Muscle of back (tissue), 11 donors: ENCODE results near the gene ABHD2. TPM values are rescaled to one million over a fixed set of nuclear protein-coding genes. Genes with fewer than 3 reads are reported as not detected.

Experiments
- DNase-seq, 3 donors: peaks; one replicate each; pipeline versions ENCODE4 v3.0.0 to v3.0.0-alpha.2; 2013
- polyA plus RNA-seq, 10 donors: library from polyadenylated mRNA; unstranded; fragments of 120-200 nt; gene quantifications; one replicate each; pipeline ENCODE4 v1.2.1, GENCODE V29; 2013; ENCODE audit not compliant: insufficient read length in 10 of 10

Gene ABHD2
- polyA plus RNA-seq, 10 donors: 18.3 to 24.7 (median 21.8) TPM

DNA sequence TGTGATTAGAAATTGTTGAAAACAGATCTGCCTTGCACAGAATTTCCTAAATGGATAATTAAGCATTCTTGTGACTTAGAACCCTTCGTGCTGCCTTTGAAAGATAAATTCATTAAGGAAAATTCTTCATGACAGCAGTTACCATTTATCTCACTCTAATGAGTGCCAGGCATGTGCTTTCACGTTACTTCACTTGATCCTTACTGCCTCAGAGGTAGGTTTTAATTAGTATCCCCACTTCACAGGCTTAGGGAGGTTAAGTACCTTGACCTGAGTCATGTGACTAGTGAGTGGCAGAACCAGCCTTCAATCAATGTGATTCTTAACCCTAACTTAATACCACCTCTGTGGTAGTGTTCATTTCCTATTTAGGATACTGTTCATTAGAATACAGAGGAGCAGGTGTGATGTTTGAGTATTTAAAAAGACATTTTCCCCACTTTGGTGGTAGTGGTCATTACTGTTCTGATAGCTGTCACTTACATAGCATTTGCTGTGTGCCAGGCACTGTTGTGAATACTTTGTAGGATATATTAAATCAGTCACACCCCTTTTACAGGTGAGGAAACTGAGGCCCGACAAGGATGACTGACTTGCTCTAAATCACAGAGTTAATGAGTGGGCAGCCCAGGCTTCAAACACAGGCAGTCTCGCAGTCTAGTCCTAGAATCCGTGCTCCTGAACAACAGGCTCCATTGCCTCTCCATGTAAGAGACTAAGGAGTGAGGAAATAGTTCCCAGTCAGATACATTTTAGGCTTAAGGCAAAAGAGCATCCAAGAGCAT is 75.2 kb downstream of the ABHD2 start:
- DNase-seq: no peak

DNA sequence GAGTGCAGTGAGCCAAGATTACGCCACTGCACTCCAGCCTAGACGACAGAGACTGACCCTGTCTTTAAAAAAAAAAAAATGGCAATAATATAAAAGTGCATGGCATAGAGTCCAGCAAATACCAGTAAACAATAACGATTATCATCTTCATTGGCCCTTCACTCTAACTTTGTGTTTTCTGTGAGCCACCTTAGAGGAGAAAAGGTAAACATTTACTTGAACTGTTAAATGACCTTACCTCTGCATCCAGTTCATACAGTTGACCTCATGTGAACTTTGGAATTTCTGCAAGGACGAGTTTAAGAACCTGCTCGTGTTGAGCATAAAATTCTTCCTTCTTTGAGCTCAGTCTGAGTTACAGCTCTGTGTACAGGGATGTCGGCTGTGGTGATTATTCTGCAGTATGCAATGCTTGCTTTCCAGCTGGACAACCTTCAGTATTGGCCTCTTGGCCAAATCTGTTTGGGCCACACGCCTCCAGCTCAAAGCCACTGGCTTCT is 76.5 kb downstream of the ABHD2 start:
- peak; percentile 61 to 83 (median 81) for DNase-seq

DNA sequence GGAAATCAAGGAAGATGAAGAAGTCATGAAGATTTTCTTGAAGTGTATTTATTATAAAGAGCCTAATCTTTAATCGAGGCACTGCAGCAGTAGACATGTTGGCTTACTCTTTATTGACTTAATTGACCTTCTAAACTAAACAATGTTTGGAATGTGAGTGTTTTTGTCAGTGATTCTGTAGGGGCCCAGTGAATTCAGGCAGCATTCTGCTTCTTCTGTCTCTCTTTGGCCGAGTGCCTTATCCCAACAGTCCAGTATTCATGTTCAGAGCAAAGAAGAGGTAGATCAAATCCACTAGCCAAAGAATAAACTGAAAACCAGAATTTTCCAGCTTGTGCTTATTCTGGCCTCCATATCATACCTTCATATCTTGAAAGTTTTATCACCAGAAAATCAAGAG is 77.4 kb downstream of the ABHD2 start:
- DNase-seq: no peak

- no peak for DNase-seq
These were observed 79.3 kb downstream of the ABHD2 start for GRCh38 chr15:89167267-89168176.

DNA sequence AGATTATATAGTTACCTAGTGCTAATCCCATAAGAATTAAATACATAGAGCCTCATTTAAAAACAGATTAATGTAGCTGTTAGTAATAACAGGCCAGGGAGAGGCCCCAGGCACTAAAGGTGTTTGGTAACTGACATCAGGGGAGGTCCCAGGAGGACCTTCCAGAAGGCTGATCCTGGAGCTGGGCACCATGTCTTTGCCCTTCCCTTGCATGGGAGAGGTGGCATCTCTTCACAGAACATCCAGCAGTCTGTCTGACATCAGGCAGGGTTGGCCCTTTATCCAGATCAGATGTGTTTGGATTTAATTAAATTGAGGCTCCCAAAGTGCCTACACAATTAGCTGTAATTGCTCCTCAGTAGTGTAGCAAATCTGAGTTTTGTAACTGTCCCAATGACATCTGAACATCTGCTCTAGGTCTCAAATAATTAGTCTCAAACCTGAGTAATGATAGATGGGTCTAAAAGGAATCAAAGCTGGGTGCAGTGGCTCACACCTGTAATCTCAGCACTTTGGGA is 80.1 kb downstream of the ABHD2 start:
- no peak for DNase-seq

DNA sequence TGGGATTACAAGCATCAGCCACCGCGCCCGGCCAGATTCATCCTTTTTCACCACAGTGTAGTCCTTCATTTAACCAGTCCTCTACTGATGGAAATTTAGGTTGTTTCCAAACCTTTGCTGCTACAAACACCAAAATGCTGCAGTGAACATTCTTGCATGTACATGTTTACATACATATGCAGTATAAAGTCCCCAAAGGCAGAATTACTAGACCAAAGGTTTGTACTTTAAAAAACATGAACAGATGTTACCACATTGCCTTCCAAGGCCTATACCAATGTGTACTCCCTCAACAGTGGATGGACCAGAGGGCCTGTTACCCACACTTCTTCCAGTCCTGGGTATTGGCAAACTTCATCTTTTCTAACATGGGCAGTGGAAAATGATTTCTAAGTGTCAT is 82.1 kb downstream of the ABHD2 start:
- no peak for DNase-seq

GRCh38 chr15:89171136-89172072 is 83.1 kb downstream of the ABHD2 start:
- peak in 1 of 3 donors; percentile 52 for DNase-seq

DNA sequence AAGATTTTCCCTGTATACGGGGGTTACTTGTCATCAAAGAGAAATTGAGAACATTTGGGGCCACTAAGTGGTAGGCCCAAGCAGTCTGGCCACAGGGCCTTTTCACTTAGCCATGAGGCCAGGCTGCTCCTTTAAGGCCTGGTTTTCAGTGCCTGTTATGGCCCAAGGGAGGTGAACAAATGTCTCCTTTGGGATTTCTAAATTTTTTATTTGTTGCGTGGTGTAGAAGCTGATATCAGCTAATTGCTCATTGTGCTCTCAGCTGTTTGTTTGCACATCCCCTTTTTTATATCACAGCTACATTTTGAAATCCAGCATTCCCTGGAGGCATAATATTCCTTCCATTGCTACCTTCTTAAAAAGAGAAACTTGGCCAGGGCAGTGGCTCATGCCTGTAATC is 84.7 kb downstream of the ABHD2 start:
- DNase-seq: no peak

GRCh38 chr15:89174476-89174875 is 86.2 kb downstream of the ABHD2 start:
- no peak for DNase-seq

GRCh38 chr15:89175617-89176191 is 87.4 kb downstream of the ABHD2 start:
- no peak for DNase-seq

DNA sequence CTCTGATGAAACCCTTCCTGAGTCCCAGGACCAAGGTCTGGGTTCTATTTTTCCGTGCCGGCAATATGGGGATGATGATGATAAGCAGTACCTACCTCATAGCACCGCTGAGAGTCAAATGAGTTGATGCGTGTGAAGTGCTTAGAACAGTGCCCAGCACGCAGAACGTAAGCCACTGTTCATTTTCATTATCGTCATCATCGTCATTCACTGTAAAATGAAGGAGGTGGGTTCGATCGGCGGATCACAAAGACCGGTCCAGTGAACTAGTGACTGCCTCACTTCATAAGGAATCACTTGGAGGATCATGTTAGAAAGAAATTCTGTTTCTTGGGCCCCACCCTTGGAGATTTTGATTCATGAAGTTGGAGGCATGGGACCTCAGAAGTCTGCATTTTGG is 88.9 kb downstream of the ABHD2 start:
- no peak for DNase-seq

GRCh38 chr15:89177633-89178306 is 89.5 kb downstream of the ABHD2 start:
- DNase-seq: peak; percentile 84 to 92 (median 87)

- no peak for DNase-seq
These were observed 90.2 kb downstream of the ABHD2 start for GRCh38 chr15:89178307-89178977.

DNA sequence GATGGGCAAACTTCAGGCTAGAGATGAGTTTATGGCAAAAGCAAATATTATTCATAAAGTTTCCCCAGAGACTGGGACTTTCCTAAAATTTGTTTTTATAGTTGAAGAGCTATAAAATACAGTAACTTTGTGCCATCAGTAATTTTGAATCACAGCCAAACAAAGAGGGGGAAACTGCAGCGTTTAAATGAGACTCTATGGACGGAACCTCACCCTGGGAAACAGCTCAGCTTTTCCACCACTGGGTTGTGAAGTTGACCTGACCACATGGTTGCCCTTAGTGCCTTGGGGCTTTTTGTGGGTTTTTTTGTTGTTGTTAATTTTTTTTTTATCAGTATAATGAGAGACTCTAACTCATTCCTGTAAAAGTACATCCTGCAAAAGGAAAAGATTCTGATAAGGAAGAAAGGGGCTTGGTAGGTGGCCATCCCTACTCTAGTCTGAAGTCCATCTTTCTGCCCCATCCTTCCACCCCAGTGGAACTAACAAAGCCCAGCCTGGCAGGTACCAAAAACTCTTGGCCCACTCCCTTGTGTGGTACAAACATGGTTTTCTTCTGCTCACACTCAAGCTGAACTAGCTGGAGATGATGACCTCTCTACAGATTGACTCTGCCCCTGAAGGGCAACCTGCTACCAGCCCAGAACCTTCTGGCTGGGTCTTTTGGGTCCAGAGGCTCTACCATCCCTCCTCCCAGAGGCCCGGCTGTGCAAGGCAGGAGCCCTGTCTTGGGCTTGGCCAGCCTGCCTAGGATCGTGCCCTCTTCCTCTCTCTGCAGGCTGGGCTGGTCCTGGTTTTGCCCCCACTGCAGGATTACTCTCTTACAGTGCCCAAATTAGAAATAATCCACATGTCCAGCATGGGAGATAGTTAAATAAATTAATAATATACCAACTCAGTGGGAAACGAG is 92.0 kb downstream of the ABHD2 start:
- no peak for DNase-seq

GRCh38 chr15:89184357-89184756 is 96.1 kb downstream of the ABHD2 start:
- DNase-seq: no peak

GRCh38 chr15:89184886-89185526 is 96.8 kb downstream of the ABHD2 start:
- no peak for DNase-seq

DNA sequence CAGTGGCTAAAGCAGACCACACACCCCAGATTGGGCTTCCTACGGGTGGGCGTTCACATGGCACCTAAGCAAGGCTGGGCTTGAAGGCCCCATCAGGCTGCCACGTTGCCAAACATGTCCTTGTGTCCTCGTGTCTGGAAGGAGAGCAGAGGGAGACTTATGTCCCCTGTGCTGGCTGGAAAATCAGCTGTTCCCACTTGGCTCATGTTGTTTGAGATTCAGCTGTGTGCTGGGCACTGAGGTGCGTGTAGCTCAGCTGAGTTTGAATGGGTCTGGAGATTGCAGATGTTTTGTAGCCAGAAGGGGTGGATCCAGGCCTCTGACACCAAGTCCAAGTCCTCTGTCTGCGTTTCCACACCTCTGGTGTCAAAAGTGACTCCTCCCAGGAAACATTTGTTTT is 98.5 kb downstream of the ABHD2 start:
- DNase-seq: no peak
